Coronary artery (tissue), 2 donors: ENCODE data around the gene WDR1.
A peak's percentile ranks its signal among the peaks of the same experiment; 100 is the strongest.

ENCODE experiments used
- DNase-seq: peaks from one replicate; pipeline ENCODE4 v3.0.0-alpha.2; 2017; ENCODE audit warnings: low spot score
- H3K27ac ChIP-seq, 2 donors: fragments of 200-600 bp; sonication (generic); one replicate each; pipeline ENCODE4 v1.5.1; 2016 to 2019
- H3K4me3 ChIP-seq: fragments of 200-600 bp; sonication (generic); 2 replicates; pipeline ENCODE4 v1.5.1; 2016; ENCODE audit warnings: mild to moderate bottlenecking, moderate library complexity
- TF ChIP-seq, protein P1 (sequence below): fragments of 200-600 bp; sonication (generic); IDR thresholded peaks from one replicate; pipeline ENCODE4 v1.5.1; 2019; ENCODE audit warnings: antibody characterized with exemption

WDR1 gene

DNA sequence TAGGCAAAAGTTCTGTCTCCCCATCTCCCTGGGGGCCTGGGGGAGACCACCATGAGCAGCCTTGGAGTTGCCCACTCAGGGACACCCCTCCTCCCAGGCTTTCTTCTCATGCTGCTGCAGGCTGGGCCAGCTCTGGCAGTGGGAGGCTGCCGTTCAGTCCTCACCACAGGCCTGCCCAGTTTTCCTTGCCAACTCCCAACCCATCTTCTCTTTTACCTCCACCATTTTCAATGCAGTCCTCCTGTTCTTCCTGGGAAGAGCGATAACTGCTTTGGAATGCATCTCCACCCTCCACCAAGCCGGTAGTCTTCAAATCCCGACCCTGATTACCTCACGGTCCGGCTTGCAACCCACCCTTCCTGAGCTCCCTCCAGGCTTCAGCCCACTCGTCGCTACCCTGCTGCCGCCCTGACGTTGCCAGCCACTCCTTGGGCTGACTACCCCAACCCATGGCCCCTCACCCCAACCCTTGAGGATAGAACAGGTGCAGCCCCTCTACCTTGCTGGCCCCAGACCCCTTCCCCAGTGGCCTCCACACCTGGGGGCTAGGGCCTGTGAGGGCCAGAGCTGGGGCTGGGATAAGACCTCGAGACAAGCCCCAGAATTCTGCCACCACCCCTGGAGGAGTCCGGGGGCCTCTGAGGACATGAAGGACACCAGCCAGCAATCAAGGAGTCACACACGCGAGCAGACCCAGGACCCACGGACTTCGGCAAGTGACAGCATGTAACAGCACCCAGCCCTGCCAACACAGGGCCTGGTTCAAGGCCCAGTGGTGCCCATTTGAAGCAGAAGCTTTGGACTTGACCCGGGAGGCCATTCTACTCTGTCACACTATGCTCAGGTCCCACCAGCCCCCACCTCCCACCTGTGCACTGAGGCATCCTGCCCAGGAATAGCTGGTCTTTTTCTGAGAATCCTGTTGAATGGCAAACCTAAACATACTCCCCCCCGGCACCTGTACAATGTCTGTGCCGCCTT, 9.2 kb downstream of the WDR1 start:
- no peak for DNase-seq
- Histone ChIP-seq H3K4me3 (peak overlapping the region; percentile 63), H3K27ac (peak overlapping the region; percentile 90 to 94)
- TF ChIP-seq, protein P1, sequence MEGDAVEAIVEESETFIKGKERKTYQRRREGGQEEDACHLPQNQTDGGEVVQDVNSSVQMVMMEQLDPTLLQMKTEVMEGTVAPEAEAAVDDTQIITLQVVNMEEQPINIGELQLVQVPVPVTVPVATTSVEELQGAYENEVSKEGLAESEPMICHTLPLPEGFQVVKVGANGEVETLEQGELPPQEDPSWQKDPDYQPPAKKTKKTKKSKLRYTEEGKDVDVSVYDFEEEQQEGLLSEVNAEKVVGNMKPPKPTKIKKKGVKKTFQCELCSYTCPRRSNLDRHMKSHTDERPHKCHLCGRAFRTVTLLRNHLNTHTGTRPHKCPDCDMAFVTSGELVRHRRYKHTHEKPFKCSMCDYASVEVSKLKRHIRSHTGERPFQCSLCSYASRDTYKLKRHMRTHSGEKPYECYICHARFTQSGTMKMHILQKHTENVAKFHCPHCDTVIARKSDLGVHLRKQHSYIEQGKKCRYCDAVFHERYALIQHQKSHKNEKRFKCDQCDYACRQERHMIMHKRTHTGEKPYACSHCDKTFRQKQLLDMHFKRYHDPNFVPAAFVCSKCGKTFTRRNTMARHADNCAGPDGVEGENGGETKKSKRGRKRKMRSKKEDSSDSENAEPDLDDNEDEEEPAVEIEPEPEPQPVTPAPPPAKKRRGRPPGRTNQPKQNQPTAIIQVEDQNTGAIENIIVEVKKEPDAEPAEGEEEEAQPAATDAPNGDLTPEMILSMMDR = no peak

DNA sequence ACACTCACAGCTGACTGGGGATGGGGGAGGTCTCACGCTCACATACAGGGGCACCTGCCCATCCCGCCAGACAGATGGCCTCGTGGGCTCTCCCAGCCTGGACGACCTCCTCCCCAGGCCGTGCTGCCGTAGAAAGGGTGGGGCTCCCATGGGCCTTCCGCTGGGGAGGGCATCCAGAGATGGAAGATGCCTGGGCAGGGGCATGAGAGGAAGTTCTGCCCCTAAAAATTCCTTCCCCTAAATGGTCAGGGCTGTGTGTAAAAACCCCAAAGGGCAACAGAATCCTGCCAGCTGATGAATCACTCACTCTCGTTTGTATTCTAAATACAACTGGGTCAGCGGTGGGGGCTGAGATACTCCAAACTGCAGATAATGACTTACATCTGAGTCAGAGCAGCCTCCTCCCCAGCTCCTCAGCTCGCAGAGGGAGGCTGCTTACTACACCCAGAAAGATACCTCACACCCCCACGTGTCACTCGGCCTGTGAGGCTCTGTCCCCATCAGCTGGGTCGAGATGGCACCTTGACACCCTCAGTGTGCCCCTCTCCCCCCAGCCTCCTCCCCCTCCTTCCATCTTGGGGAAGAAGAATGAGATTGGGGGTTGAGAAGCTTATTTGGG, 10.1 kb downstream of the WDR1 start:
- DNase-seq = peak; percentile 94
- peak overlapping the region; percentile 63 for H3K4me3 ChIP-seq

DNA sequence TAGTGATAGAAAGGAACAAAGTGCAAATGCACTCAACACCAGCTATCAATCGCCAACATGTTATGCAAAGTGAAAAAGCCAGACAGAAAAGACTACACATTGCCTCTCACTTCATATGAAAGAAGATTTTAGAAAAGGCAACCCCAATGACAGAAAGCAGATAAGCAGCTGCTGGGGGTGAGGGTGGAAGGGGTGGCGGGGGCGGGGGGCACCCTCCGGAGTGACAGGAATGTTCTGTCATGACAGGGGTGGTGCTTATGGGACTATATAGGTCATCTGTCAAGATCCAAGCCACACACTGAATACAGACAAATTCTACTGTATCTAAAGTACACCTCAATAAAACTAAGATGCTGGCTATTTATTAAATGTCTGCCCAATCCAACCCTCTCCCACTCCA, 10.7 kb downstream of the WDR1 start:
- H3K27ac ChIP-seq = peak overlapping the region; percentile 90 to 94

More for the DNA sequence above, 10.1 kb downstream of the WDR1 start:
- TF ChIP-seq, protein P1 = no peak
- H3K27ac ChIP-seq = peak overlapping the region; percentile 90 to 94

DNA sequence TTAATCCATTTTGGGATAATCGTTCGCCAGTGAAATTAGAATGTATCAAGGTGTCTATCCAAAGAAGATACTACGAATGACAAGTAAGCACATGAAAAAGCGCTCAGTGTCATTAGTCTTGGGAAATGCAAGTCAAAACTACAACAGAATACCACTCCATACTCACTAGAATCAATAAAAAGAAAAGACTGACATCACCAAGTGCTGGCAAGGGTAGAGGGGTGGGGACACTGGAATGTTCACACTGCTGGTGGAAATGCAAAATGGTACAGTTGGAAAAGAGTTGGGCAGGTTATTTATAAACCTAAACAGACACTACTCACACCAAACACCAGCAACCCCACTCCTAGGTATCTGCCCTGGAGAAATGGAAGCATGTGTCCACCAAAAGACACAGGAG, 11.2 kb downstream of the WDR1 start:
- no peak for DNase-seq
- peak overlapping the region; percentile 63 for H3K4me3 ChIP-seq
- TF ChIP-seq, protein P1 = no peak
- peak overlapping the region; percentile 90 to 94 for H3K27ac ChIP-seq

More for the DNA sequence above, 10.7 kb downstream of the WDR1 start:
- TF ChIP-seq, protein P1 = no peak
- peak overlapping the region; percentile 63 for H3K4me3 ChIP-seq
- no peak for DNase-seq

DNA sequence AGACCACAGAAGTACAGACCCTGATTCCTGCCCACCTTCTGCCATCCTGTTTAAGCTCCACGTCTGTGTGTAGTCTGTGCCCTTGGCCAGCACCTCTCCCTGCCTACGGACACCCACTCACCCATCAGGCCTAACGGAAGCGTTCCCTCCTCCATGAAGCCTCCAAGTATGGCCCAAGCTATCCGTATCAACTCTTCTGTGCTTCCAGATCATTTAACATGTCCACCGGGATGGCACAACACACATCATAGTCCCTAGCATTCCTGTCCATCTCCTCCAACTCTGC, 11.7 kb downstream of the WDR1 start:
- Histone ChIP-seq H3K27ac (peak overlapping the region; percentile 90 to 94), H3K4me3 (peak overlapping the region; percentile 46)
- TF ChIP-seq, protein P1 = no peak
- no peak for DNase-seq

DNA sequence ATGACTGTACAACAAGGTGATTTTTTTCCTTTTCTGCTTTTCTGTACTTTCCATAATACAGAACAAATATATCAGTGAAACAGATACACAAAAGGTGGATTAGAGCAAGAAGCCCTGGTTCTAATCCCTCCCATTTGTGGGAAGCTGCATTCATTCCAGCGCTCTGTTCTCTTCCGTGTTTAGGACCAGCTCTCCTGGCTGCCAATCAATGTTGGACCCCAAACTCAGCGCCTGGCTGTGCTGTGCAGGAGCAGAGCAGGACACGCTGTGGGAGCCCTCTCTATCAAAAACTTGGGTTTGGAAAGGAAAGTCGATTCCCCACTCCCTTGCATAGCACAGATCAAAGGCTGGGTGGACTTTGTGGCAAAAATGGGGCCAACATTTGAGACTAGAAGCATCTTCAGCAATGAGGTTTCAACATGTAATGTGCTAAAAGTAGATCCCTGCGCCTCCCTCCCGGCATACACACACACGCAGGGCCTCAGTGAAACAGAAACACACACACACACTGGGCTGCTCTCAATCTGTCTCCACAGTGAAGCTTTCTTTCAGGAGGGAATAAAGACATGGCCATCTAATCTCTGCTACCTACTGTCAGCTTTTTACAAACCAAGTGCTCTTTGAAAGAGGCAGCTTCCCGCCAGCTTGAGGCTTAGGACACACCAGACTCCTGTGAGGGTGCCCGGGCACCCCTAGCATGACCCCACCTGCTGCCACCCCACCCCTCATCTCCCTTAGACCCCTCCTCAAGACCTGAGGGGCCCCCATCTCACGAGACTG, 12.2 kb downstream of the WDR1 start:
- Histone ChIP-seq H3K27ac (peak overlapping the region; percentile 90 to 94), H3K4me3 (peak overlapping the region; percentile 46)
- TF ChIP-seq, protein P1 = no peak
- no peak for DNase-seq
